ENCODE results near the gene TLL2.

DNA sequence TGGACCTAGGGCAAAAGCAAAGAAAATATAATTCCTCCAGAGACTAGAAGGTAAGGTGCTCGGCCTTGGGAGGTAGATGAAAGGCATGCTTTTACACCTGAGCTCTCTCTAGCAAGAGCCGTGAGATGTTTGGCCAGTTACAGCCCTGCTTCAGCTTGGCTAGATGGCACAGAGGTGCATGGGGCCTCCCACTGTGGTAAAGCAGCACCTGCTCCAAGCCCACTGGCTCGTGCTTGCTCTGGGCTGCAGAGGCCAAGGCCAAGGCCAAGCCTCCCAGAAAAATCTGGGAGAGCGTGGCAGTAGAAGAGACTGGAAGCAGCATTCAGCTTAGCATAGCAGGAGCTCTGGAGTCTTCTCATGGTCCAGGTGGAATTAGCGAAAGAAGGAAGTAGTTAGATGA is 123.9 kb downstream of the TLL2 start:
- TF ChIP-seq, protein P1, sequence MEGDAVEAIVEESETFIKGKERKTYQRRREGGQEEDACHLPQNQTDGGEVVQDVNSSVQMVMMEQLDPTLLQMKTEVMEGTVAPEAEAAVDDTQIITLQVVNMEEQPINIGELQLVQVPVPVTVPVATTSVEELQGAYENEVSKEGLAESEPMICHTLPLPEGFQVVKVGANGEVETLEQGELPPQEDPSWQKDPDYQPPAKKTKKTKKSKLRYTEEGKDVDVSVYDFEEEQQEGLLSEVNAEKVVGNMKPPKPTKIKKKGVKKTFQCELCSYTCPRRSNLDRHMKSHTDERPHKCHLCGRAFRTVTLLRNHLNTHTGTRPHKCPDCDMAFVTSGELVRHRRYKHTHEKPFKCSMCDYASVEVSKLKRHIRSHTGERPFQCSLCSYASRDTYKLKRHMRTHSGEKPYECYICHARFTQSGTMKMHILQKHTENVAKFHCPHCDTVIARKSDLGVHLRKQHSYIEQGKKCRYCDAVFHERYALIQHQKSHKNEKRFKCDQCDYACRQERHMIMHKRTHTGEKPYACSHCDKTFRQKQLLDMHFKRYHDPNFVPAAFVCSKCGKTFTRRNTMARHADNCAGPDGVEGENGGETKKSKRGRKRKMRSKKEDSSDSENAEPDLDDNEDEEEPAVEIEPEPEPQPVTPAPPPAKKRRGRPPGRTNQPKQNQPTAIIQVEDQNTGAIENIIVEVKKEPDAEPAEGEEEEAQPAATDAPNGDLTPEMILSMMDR (conservative IDR thresholded peaks at IDR 0.05; ENCODE audit: low read length): no peak
- TF ChIP-seq EZH2phosphoT487 (IDR thresholded peaks at IDR 0.05; ENCODE audit: borderline replicate concordance): no peak

Data from Loucy (cell line).